SW480 (cell line): ENCODE data around the gene GALNT2.

Experiments
- DNase-seq: peaks from one replicate; pipeline ENCODE4 v3.0.0-alpha.2; 2016; ENCODE audit warnings: low spot score

Gene GALNT2

DNA sequence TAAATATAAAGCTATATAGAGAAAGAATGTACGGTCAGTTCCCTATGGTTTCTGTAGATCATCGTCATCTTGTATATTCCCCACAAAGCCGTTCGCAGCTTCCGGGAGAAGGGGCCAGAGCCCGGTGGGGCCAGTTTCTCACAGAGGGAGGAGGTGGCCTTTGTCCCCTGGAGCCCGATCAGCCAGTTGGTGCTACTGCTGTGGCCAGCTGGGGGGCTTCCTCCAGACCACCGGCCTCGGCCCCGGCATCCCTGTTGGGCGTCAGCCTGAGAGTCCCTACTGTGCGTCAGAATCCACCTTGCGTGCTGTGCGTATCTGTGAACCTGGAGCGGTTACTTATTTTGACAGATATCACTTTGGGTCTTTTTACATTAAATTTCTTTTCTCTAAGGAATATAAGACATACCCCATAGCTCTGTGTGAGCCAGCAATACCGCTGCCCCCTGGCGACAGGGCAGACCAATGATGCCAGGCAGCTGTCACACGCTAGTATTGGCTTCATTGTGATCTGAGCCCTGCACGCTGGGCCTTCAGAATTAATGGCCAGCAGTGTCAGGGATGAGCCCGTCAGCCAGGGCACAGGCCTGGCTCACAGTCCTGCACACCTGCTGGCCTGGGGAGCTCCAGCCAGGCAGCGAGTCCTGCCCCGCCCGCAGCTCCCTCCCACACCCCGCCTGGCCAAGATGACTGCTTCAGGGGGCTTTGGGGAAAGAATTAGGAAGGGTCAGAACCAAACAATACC lies 213.2 kb downstream of the GALNT2 start:
- DNase-seq, result no peak

- no peak for DNase-seq
These were observed 213.9 kb downstream of the GALNT2 start for GRCh38 chr1:230280906-230281413.

DNA sequence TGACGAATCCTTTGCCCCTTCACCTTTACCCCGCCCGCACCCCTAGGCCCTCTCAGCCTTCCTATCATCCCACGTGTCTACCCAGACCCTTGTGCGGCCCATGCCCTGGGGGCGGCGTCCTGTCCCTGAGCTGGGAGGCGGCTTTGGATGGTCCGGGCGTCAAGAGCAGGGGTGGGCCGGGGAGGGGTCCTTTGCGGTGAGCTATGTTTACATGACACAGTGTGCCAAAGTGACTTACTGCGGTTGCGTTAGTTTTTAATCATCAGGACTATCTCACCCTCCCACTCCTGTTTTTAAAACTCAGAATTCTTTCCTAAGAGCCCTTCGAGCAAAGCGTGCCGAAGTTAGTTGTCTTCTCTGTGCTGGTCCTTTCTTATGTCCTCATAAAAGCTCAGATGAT lies 214.5 kb downstream of the GALNT2 start:
- no peak for DNase-seq

DNA sequence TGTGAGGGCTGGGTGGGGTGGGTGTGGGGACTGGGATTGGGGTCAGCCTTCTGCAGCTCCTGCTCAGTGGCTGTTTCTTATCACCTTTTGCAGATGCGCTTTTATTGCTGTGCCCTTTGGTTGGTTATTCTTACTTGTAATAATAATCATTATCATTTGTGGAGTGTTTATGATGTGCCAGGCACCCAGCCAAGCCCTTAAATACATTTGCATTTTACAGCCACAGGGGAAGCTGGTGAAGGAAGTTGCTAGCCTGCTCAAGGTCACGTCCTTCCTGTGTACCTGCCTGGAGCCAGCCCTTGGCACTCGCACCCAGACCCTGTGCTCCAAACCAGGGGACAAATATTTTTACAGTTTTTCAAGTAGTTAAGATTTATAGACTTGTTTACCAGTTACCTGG lies 215.1 kb downstream of the GALNT2 start:
- no peak for DNase-seq

DNA sequence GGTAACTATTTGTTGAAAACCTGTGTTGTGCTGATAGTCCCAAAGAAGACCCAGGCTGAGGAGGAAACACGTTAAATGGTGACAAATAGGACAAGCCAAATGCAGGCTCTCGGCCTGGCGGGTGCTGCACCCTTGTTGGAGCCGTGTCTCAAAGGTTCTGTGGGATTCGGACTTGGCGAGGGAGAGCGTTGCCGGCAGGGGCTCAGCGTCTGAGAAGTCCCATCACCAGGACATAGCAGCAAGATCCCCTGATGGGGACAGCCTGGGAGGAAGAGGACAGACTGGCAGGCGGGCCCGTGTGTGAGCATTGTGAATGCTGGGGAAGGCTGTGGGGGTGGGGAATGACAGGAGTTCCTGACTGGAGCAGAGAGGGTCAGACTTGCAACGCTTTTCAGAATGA lies 216.6 kb downstream of the GALNT2 start:
- DNase-seq, result no peak

GRCh38 chr1:230284891-230285290 lies 217.9 kb downstream of the GALNT2 start:
- DNase-seq, result no peak

GRCh38 chr1:230285351-230285750 lies 218.3 kb downstream of the GALNT2 start:
- no peak for DNase-seq

DNA sequence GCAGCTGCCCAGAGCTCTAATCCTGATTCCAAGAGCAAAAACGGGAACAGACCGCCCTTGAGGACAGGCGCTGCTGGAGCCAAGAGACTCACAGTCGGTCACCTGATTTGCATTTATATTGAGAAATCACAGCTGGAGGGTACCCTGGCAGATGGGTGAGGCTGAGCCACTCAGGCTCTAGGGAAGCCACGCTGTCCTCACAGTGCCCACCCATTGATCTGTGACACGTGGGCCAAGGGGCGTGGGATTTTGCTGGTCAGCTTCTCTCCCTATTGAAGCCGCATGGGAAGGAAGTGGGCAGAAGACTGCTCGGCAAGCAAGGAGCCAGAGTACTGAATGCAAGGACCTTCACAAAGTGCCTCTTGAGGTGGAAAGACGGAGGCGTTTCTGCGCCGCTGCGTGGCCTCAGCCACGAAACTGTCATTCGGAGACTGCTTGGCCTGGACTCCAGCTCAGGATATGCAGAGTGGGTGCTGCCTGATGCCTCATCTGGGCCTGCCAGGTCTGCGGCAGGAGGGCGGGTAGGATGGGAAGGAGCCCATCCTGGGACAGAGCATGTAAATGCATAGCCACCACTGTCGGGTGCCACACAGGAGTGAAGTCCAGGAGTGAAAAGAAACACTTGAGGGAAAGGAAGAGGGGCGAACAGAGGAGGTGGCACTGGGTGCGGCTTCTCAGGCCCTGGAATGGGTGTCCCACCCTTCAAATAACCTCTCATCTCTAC lies 219.3 kb downstream of the GALNT2 start:
- DNase-seq, result no peak

- DNase-seq, result no peak
These were observed 219.8 kb downstream of the GALNT2 start for GRCh38 chr1:230286890-230287269.

DNA sequence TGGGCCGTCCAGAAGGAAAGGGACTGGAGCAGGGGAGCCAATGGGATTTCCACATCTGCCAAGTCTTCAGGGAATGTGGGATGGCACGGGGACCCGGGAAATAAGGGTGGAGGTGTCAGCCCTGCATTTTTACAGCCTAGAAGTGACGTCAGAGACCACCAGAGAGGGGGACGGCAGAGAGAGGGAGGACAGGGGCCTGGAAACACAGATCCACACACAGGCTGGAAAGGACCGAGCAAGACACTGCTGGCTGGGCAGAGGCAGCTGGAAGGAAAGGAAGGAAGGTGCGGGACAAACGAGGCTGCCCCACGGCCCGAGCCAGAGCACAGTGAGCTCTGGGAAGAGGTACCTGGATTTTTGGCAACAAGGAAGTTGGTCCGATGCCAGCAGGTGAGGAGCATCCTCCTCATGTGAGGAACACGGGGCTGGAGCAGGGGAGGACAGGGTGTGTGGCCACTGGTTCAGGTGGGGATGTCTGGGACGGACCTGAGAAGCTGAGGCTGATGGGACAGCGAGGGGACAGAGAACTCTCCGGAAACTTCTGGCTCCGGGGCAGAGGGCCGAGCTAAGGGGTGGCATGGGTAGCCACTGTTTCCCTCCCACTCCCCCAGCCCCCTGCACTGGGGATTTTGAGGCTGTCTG lies 220.8 kb downstream of the GALNT2 start:
- DNase-seq, result no peak

GRCh38 chr1:230288641-230289349 lies 221.8 kb downstream of the GALNT2 start:
- no peak for DNase-seq

- no peak for DNase-seq
These were observed 222.3 kb downstream of the GALNT2 start for GRCh38 chr1:230289350-230289644.

- DNase-seq, result no peak
These were observed 224.9 kb downstream of the GALNT2 start for GRCh38 chr1:230291731-230292620.

DNA sequence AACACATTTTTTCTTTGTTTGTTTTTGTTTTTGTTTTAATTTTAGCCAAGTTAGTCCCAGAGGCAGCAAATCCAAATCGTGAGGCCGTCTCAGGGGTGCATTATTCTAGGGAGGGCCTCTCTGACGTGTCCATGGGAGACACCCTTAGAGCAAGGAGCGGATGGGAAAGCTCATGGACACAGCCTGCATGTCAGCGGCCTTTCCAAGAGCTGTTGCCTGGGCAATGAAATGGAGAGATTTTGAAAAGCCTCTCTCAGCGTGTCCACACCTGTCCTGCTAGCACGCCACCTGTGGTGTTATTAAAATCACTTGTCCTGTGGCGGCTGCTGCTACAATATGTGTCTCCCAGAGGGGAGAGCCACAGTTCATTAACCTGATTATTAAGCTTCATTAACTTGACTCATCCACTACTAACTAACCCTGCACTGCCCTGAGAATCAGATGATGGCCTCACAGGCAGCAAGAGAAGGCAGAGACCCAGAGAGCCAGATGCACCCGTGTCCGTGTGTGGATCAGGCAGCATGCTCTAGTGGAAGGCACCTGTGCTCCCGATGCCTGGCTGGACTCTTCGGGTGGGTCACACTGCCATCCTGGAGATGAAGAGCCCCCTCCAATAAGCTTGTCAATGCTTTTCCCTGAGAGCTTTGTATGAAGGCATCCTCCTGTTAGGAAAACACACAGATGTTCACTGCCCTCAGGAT lies 225.8 kb downstream of the GALNT2 start:
- DNase-seq, result no peak

DNA sequence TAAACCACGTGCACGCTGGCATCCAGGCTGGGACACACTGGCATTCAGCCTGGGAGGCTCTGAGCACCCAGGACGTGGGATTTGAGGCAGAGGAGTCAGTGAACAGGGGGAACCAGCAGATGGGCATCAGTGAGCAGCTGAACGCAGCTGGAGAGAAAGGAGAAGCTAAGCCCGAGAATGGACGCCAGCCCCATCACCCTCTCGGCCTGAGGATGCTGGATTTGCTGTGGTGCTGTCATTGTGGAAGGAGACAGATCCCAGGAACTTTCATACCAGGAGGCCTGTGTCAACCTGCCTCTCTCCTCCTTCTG lies 226.3 kb downstream of the GALNT2 start:
- no peak for DNase-seq

GRCh38 chr1:230295367-230295766 lies 228.3 kb downstream of the GALNT2 start:
- no peak for DNase-seq

DNA sequence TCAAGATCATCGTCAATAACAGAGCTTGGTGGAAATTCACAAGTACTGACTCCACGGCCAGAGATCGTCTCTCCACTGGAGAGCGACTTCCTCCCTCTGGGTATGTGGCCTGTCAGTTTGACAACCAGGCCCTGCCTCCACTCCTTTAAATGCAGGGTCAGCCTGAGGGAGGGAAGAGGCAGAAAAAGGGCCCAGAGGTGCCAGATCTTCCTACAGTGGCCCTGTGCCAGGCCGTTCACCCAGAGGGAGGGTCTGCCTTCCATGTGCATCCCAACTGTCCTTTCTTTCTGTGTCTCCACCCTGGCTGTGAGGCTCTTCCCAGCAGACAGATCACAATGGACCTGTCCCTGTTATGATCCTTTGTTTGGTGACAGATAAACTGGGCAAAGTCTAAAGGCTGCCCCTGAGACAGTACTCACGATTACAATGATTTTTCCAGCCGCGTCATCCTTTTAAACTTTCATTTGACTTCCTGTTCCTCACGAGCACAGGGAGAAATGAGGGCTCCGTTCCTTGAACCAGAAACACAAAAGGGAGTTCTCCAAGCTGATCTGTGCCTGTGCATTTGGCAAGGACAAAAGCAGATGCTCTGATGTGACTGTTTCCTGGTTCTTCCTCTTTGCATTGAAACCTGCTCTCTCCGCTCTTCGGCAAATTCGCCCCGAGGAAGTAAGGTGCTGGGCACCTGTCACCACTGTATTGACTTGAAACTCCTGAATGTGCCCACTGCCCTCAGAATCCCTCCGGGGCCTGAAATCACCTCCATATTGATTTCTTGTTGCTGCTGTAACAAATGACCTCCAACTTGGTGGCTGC lies 232.4 kb downstream of the GALNT2 start:
- no peak for DNase-seq

- no peak for DNase-seq
These were observed 233.6 kb downstream of the GALNT2 start for GRCh38 chr1:230300322-230301301.

DNA sequence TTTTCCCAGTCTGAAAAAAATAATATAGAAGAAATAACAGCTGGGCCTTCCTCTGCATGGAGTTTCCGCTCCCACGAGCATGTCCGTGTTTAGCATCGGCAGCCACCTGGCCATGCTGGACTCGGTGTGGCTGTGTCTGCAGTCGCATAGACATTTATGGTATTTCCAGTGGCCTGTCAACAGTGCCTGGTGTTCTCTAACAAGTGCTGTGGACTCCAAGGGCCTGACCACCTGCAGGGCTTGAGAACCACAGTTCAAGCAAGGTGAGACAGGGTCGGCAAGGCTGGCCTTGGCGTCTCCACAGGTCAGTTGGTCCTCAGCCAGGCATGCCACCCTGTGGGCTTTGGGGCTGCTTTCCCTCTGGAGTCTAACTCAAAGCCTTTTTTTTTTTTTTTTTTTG lies 234.3 kb downstream of the GALNT2 start:
- no peak for DNase-seq
